Astrocyte (in vitro differentiated cells and primary cell): ENCODE results near the gene JAG2. TPM values are rescaled to one million over a fixed set of nuclear protein-coding genes. Genes with fewer than 3 reads are reported as not detected.
A peak's percentile ranks its signal among the peaks of the same experiment; 100 is the strongest.

Source experiments
- DNase-seq: peaks from one replicate; pipeline ENCODE4 v3.0.0-alpha.2; 2010; ENCODE audit warnings: low read depth
- FAIRE-seq: peaks from 2 replicates; lab custom pipeline; 2011; peaks lifted over from hg19 to GRCh38; lab: Jason Lieb, UNC
- H2AFZ ChIP-seq: 2 replicates; pipeline ENCODE4 v1.6.0; 2012; ENCODE audit warnings: low read depth, low read length, inconsistent platforms
- H3K27ac ChIP-seq: 2 replicates; pipeline ENCODE4 v1.5.1; 2011; ENCODE audit warnings: low read depth, low read length, inconsistent platforms
- H3K27me3 ChIP-seq: 2 replicates; pipeline ENCODE4 v1.6.0; 2011; ENCODE audit warnings: low read length, inconsistent platforms; ENCODE audit not compliant: insufficient read depth
- H3K36me3 ChIP-seq: 2 replicates; pipeline ENCODE4 v1.5.1; 2011; ENCODE audit warnings: low read length, inconsistent platforms; ENCODE audit not compliant: insufficient read depth
- H3K4me1 ChIP-seq: 2 replicates; pipeline ENCODE4 v1.5.1; 2011; ENCODE audit warnings: low read length, inconsistent platforms; ENCODE audit not compliant: insufficient read depth
- H3K4me2 ChIP-seq: 2 replicates; pipeline ENCODE4 v1.6.0; 2012; ENCODE audit warnings: low read length, inconsistent platforms
- H3K4me3 ChIP-seq: 2 replicates; pipeline ENCODE4 v1.5.1; 2011; ENCODE audit warnings: low read depth, mild to moderate bottlenecking, low read length, inconsistent platforms; ENCODE audit not compliant: insufficient read depth
- H3K79me2 ChIP-seq: 2 replicates; pipeline ENCODE4 v1.6.0; 2012; ENCODE audit warnings: mild to moderate bottlenecking, low read length, inconsistent platforms; ENCODE audit not compliant: insufficient read depth
- H3K9ac ChIP-seq: 2 replicates; pipeline ENCODE4 v1.6.0; 2012; ENCODE audit warnings: mild to moderate bottlenecking, low read length, inconsistent platforms
- H3K9me3 ChIP-seq: 2 replicates; pipeline ENCODE4 v1.5.1; 2012; ENCODE audit warnings: low read depth, mild to moderate bottlenecking, low read length, inconsistent platforms; ENCODE audit not compliant: insufficient read depth
- H4K20me1 ChIP-seq: 2 replicates; pipeline ENCODE4 v1.6.0; 2012; ENCODE audit warnings: low read length, inconsistent platforms; ENCODE audit not compliant: insufficient read depth
- H3K27ac Mint-ChIP-seq: one replicate; pipeline ENCODE4 v1.8.0; 2021; ENCODE audit warnings: mild to moderate bottlenecking, mixed read lengths; ENCODE audit not compliant: unreplicated experiment
- H3K27me3 Mint-ChIP-seq: one replicate; pipeline ENCODE4 v1.8.0; 2021; ENCODE audit warnings: low read depth, mixed read lengths; ENCODE audit not compliant: unreplicated experiment
- H3K36me3 Mint-ChIP-seq: one replicate; pipeline ENCODE4 v1.8.0; 2021; ENCODE audit warnings: low read depth, mixed read lengths; ENCODE audit not compliant: unreplicated experiment
- H3K4me1 Mint-ChIP-seq: one replicate; pipeline ENCODE4 v1.8.0; 2021; ENCODE audit warnings: low read depth, mixed read lengths; ENCODE audit not compliant: unreplicated experiment
- H3K4me3 Mint-ChIP-seq: one replicate; pipeline ENCODE4 v1.8.0; 2021; ENCODE audit warnings: mild to moderate bottlenecking, moderate library complexity, mixed read lengths; ENCODE audit not compliant: unreplicated experiment
- H3K9me3 Mint-ChIP-seq: one replicate; pipeline ENCODE4 v1.8.0; 2021; ENCODE audit warnings: mild to moderate bottlenecking, mixed read lengths; ENCODE audit not compliant: unreplicated experiment
- CTCF ChIP-seq: IDR thresholded peaks from 2 replicates; pipeline ENCODE4 v1.5.1; 2011; ENCODE audit warnings: low read depth, mild to moderate bottlenecking, inconsistent platforms, low read length, moderate library complexity; ENCODE audit not compliant: insufficient read depth
- EZH2 ChIP-seq: IDR thresholded peaks from 2 replicates; pipeline ENCODE4 v1.6.1; 2012; ENCODE audit warnings: mild to moderate bottlenecking, low read length, inconsistent platforms; ENCODE audit not compliant: insufficient read depth
- total RNA-seq: library from RNA; stranded (reverse); gene quantifications from 2 replicates; pipeline ENCODE4 v1.2.1, GENCODE V29; 2021

Gene JAG2
- total RNA-seq, 1 donor from 2014 or later, result 6.6 TPM

GRCh38 chr14:105192866-105193731 is 24.5 kb upstream of the JAG2 start:
- DNase-seq, result peak; percentile 28
- TF ChIP-seq EZH2 (no peak), CTCF (no peak)

GRCh38 chr14:105187935-105188524 is 19.5 kb upstream of the JAG2 start:
- Mint-ChIP-seq H3K36me3 (peaks cover 1% of the 10 kb centered on the region), H3K27me3 (peaks cover 31% of the 10 kb centered on the region), H3K4me1 (no peaks in the 10 kb centered on the region), H3K9me3 (peaks cover 5% of the 10 kb centered on the region), H3K27ac (no peak overlapping the region), H3K4me3 (no peak overlapping the region)
- Histone ChIP-seq H3K27ac (no peak overlapping the region), H3K4me2 (no peak overlapping the region), H3K79me2 (no peaks in the 10 kb centered on the region), H3K9ac (no peak overlapping the region), H4K20me1 (no peaks in the 10 kb centered on the region), H3K27me3 (no peaks in the 10 kb centered on the region), H3K36me3 (no peaks in the 10 kb centered on the region), H3K4me1 (peaks cover 4% of the 10 kb centered on the region), H3K4me3 (no peak overlapping the region), H3K9me3 (peaks cover 5% of the 10 kb centered on the region), H2AFZ (no peak overlapping the region)
- FAIRE-seq, result no peak
- TF ChIP-seq EZH2 (no peak), CTCF (no peak)
- DNase-seq, result no peak

More at GRCh38 chr14:105192866-105193731, 24.5 kb upstream of the JAG2 start:
- Histone ChIP-seq H3K9me3 (peaks cover 3% of the 10 kb centered on the region), H3K4me2 (peak overlapping the region; percentile 72), H2AFZ (peak overlapping the region; percentile 80), H3K27ac (peak overlapping the region; percentile 19), H4K20me1 (no peaks in the 10 kb centered on the region), H3K9ac (peak overlapping the region; percentile 43), H3K4me3 (peak overlapping the region; percentile 17), H3K79me2 (no peaks in the 10 kb centered on the region), H3K27me3 (peaks cover 5% of the 10 kb centered on the region), H3K4me1 (peaks cover 22% of the 10 kb centered on the region), H3K36me3 (no peaks in the 10 kb centered on the region)
- no peaks in the 10 kb centered on the region for H3K4me1 Mint-ChIP-seq
- no peak overlapping the region for H3K4me3 Mint-ChIP-seq
- H3K36me3 Mint-ChIP-seq, result peaks cover 1% of the 10 kb centered on the region
- H3K27ac Mint-ChIP-seq, result no peak overlapping the region
- H3K9me3 Mint-ChIP-seq, result peaks cover 4% of the 10 kb centered on the region
- peaks cover 25% of the 10 kb centered on the region for H3K27me3 Mint-ChIP-seq
- no peak for FAIRE-seq
